Small intestine (tissue), 7 donors: Measurements from ENCODE around the gene PSMD11. TPM values are rescaled to one million over a fixed set of nuclear protein-coding genes. Genes with fewer than 3 reads are reported as not detected.

ENCODE experiments used
- DNase-seq, 2 donors: peaks; one replicate each; pipeline versions ENCODE4 v3.0.0 to v3.0.0-alpha.2; 2013
- FAIRE-seq: peaks from 2 replicates; lab custom pipeline; 2012; peaks lifted over from hg19 to GRCh38; lab: Jason Lieb, UNC
- H3K27ac ChIP-seq, 3 donors: one replicate each; pipeline ENCODE4 v1.5.1; 2013; ENCODE audit warnings: low read length in 2 of 3, mild to moderate bottlenecking in 2 of 3, control low read depth in 1 of 3, inconsistent platforms in 1 of 3, low read depth in 1 of 3, moderate library complexity in 1 of 3
- H3K27me3 ChIP-seq, 3 donors: one replicate each; pipeline ENCODE4 v1.6.1; 2013; ENCODE audit warnings: low read length in 3 of 3, inconsistent platforms in 1 of 3; ENCODE audit not compliant: control insufficient read depth in 3 of 3, insufficient read depth in 3 of 3
- H3K36me3 ChIP-seq, 3 donors: one replicate each; pipeline ENCODE4 v1.6.1; 2013; ENCODE audit warnings: low read length in 3 of 3, inconsistent platforms in 1 of 3, low read depth in 1 of 3, mild to moderate bottlenecking in 1 of 3, moderate library complexity in 1 of 3; ENCODE audit not compliant: control insufficient read depth in 3 of 3, insufficient read depth in 2 of 3
- H3K4me1 ChIP-seq, 3 donors: one replicate each; pipeline ENCODE4 v1.6.1; 2013; ENCODE audit warnings: low read length in 2 of 3, inconsistent platforms in 1 of 3, low read depth in 1 of 3, mild to moderate bottlenecking in 1 of 3, moderate library complexity in 1 of 3; ENCODE audit not compliant: control insufficient read depth in 3 of 3, insufficient read depth in 2 of 3
- H3K4me3 ChIP-seq, 3 donors: one replicate each; pipeline ENCODE4 v1.5.1; 2013; ENCODE audit warnings: low read length in 3 of 3, control low read depth in 1 of 3, inconsistent platforms in 1 of 3, low read depth in 1 of 3, mild to moderate bottlenecking in 1 of 3, moderate library complexity in 1 of 3
- H3K9me3 ChIP-seq, 2 donors: one replicate each; pipeline ENCODE4 v1.6.1; 2013; ENCODE audit warnings: low read depth in 1 of 2, low read length in 1 of 2; ENCODE audit not compliant: control insufficient read depth in 2 of 2, insufficient read depth in 1 of 2
- WGBS, 3 donors: extraction: QIAGEN DNeasy Blood & Tissue Kit; methylation state at CpG; one replicate each; pipeline ENCODE4 v1.1.7; 2013; 5-methylcytosine and 5-hydroxymethylcytosine counted together
- polyA plus RNA-seq, 4 donors: library from polyadenylated mRNA; stranded (reverse) in 3 of 4; unstranded in 1 of 4; fragments of 200-250 nt in 3 of 4; fragments of 120-200 nt in 1 of 4; gene quantifications; one replicate each; pipeline versions ENCODE4 v1.2.1 to v1.2.3, GENCODE V29; 2013
- donor health status: healthy with polysubstance abuse.
- donor health status: control.
- donor health status: control.
- donor health status: Bipolar disorder and iron deficiency.
- donor health status: healthy.

PSMD11 gene
- polyA plus RNA-seq, 4 donors: 39.4 to 50.2 (median 44.0) TPM

DNA sequence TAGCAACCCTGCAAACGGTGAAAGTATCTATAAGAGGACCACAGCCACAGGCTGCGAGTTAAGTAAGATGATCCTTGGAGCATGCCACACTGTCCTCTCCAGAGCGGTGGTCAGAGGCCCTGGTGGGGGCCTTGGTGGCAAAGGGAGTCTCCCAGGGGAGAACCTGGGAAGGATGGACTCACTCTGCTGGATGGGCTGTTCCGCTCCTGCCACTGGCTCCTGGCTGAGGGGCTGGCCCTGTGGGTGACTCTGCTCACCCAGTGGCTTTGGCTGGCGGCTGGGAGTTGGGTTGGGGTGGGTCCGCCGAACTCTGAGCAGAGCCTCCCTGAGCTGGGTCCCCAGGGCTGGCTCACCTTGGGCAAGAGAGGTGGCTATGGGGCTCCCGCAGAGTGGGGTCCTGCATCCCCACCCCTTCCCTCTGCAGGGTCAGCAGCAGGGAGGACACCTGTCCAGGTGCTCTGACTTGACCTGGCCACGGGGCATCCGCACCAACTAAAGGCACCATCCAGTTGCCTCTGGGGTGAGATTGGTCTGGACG, 49.7 kb downstream of the PSMD11 start:
- FAIRE-seq (no peak), DNase-seq (no peak)
- H3K9me3 ChIP-seq: no peaks in the 10 kb centered on the region
- WGBS, 3 donors: 92 to 95% (median 93%) methylated on average over 11 of the region's 11 CpGs
- no peak overlapping the region for H3K4me3 ChIP-seq
- no peaks in the 10 kb centered on the region for H3K4me1 ChIP-seq
- no peak overlapping the region for H3K27ac ChIP-seq
- no peaks in the 10 kb centered on the region for H3K27me3 ChIP-seq
- H3K36me3 ChIP-seq: peaks cover 0 to 69% (median 0%) of the 10 kb centered on the region in 3 donors

GRCh38 chr17:32494621-32495358, 50.5 kb downstream of the PSMD11 start:
- Histone ChIP-seq H3K9me3 (no peaks in the 10 kb centered on the region), H3K27me3 (no peaks in the 10 kb centered on the region), H3K36me3 (peaks cover 0 to 64% (median 0%) of the 10 kb centered on the region in 3 donors), H3K27ac (no peak overlapping the region), H3K4me3 (no peak overlapping the region), H3K4me1 (no peaks in the 10 kb centered on the region)
- 89 to 93% (median 91%) methylated on average over 33 to 34 of the region's 34 CpGs for WGBS, 3 donors
- DNase-seq (no peak), FAIRE-seq (no peak)

DNA sequence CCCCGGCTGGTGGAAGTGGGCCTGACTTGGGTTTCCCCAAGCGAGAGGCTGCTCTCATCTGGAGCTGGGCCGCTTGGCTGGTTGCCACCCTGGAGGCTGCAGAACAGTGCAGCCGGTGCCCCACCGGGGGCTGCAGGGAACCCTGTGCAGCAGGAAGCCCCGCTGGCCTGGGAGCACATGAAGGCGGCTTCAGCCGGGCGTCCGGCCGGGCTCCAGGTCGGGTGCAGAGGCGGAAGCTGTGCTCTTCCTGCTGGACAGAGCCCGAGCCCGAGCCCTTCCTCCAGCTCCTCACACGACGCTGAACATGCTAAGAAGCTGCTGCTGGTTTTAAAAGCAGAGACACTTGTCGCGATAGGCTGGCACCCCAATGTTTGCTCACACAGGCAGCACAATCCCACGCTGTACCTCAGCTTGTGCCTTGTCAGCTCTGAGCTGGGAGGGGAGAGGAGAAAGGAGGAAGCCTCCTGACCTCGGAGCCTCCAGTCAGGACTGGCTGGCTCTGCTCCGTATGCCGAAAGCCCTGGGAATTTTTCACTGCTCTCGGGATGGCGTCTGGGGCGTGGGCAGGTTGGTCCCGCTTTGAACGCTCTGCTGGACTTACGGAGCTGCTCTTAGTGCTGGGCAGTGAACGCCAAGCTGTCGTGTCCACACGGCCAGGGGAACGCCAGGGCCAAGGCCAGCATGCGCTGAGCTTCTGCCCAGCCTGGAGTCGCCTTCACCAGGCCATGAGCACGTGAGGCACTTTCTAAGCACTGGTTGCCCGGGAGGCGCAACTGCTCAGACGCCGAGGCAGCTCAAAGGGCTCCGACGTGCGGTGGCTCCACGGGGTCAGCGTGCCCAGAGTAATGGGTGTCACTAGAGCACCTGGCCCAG, 51.3 kb downstream of the PSMD11 start:
- Histone ChIP-seq H3K4me3 (no peak overlapping the region), H3K9me3 (no peaks in the 10 kb centered on the region), H3K36me3 (peaks cover 0 to 63% (median 0%) of the 10 kb centered on the region in 3 donors), H3K27me3 (no peaks in the 10 kb centered on the region), H3K4me1 (no peaks in the 10 kb centered on the region), H3K27ac (no peak overlapping the region)
- DNase-seq: no peak
- 66 to 90% (median 82%) methylated on average over 45 of the region's 45 CpGs for WGBS, 3 donors
- no peak for FAIRE-seq

GRCh38 chr17:32496395-32497073, 52.2 kb downstream of the PSMD11 start:
- DNase-seq: no peak
- 84 to 87% (median 86%) methylated on average over 16 of the region's 16 CpGs for WGBS, 3 donors
- no peaks in the 10 kb centered on the region for H3K4me1 ChIP-seq
- no peak overlapping the region for H3K27ac ChIP-seq
- no peaks in the 10 kb centered on the region for H3K27me3 ChIP-seq
- H3K4me3 ChIP-seq: no peak overlapping the region
- H3K9me3 ChIP-seq: no peaks in the 10 kb centered on the region
- H3K36me3 ChIP-seq: peaks cover 0 to 63% (median 0%) of the 10 kb centered on the region in 3 donors
- no peak for FAIRE-seq

DNA sequence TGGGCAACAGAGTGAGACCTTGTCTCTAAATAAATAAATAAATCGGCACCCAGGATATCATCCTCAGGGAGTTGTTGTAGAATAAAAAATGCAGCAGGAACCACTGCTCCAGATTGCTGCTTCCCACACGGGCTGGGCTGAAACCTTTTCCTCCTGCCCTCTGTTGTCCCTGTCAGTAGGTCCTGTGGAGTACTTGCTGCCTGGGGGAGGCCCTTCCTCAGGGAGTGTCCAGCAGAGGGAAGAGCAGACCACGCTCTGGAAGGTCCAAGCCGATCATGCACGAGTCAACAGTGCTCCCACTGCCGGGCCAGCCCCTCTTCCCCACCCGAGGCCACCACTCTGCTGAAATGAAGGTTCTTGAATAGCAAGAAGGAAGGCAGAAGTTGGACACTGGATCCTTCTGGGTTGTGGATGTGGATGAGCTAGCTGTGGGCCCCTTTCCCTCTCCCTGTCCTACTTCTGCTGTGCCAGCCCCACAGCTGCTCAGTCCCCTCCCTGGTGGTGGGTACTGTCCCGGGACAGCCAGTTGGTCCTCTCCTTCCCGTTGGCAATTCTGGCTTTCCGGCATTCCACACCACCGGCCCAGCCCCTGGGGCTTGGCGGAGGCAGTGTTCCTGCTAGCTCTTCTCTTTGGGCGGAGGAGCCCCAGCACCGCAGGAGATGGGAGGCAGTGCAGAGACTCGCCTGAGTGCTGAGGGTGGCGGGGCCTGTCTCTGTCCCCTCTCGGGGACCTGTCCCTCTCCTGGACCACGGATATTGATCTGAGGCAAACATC, 53.3 kb downstream of the PSMD11 start:
- H3K36me3 ChIP-seq: peaks cover 0 to 59% (median 0%) of the 10 kb centered on the region in 3 donors
- H3K27ac ChIP-seq: no peak overlapping the region
- H3K4me1 ChIP-seq: no peaks in the 10 kb centered on the region
- H3K4me3 ChIP-seq: no peak overlapping the region
- no peak for DNase-seq
- WGBS, 3 donors: 85 to 90% (median 88%) methylated on average over 18 of the region's 18 CpGs
- no peaks in the 10 kb centered on the region for H3K27me3 ChIP-seq
- H3K9me3 ChIP-seq: no peaks in the 10 kb centered on the region
- no peak for FAIRE-seq

GRCh38 chr17:32498391-32498790, 54.1 kb downstream of the PSMD11 start:
- Histone ChIP-seq H3K4me3 (no peak overlapping the region), H3K9me3 (no peaks in the 10 kb centered on the region), H3K27me3 (no peaks in the 10 kb centered on the region), H3K27ac (no peak overlapping the region), H3K36me3 (peaks cover 0 to 56% (median 0%) of the 10 kb centered on the region in 3 donors), H3K4me1 (no peaks in the 10 kb centered on the region)
- DNase-seq (no peak), FAIRE-seq (no peak)
- 82 to 83% (median 82%) methylated on average over 9 of the region's 9 CpGs for WGBS, 3 donors

GRCh38 chr17:32502013-32502412, 57.7 kb downstream of the PSMD11 start:
- Histone ChIP-seq H3K9me3 (no peaks in the 10 kb centered on the region), H3K4me1 (no peaks in the 10 kb centered on the region), H3K27me3 (no peaks in the 10 kb centered on the region), H3K36me3 (peaks cover 0 to 46% (median 0%) of the 10 kb centered on the region in 3 donors), H3K4me3 (no peak overlapping the region), H3K27ac (no peak overlapping the region)
- FAIRE-seq (no peak), DNase-seq (no peak)
- 93 to 97% (median 96%) methylated on average over 3 of the region's 3 CpGs for WGBS, 3 donors
